ENCODE measurements around the gene RALGAPB. TPM values are rescaled to one million over a fixed set of nuclear protein-coding genes. Genes with fewer than 3 reads are reported as not detected.

RALGAPB gene
- total and polyA plus RNA-seq, 2 of the 13 experiments (the other 11 are each of a cell fraction or from before 2014, with no cell fraction given) = 17.6 to 30.6 TPM

GRCh38 chr20:38626921-38627659 is 154.4 kb downstream of the RALGAPB start (continued):
- TF ChIP-seq ZBTB4 (CRISPR knock-in tag; IDR thresholded peaks at IDR 0.05; ENCODE audit: borderline replicate concordance) = no peak
- TF ChIP-seq ZNF605 (CRISPR knock-in tag; IDR thresholded peaks at IDR 0.05) = no peak
- TF ChIP-seq ZNF496 (CRISPR knock-in tag; IDR thresholded peaks at IDR 0.05; ENCODE audit: insufficient replicate concordance) = no peak
- TF ChIP-seq PHB2 (IDR thresholded peaks at IDR 0.05; ENCODE audit: partially characterized antibody) = peak; percentile 66
- TF ChIP-seq TRIM22 (IDR thresholded peaks at IDR 0.05) = peak; percentile 72; the same call in 1 of the 2 replicates
- TF ChIP-seq EED (CRISPR knock-in tag; IDR thresholded peaks at IDR 0.05) = no peak
- TF ChIP-seq ZNF530 (CRISPR knock-in tag; IDR thresholded peaks at IDR 0.05; ENCODE audit: low read depth) = no peak
- TF ChIP-seq SOX6 (IDR thresholded peaks at IDR 0.05) = peak; percentile 70; the same call in 1 of the 2 replicates
- no peak for TF ChIP-seq SOX6 (CRISPR knock-in tag; IDR thresholded peaks at IDR 0.05)
- TF ChIP-seq ZNF878 (CRISPR knock-in tag; IDR thresholded peaks at IDR 0.05) = no peak
- no peak for TF ChIP-seq ZNF275 (CRISPR knock-in tag; IDR thresholded peaks at IDR 0.05; ENCODE audit: borderline replicate concordance)
- no peak for TF ChIP-seq HDAC2 (CRISPR knock-in tag; IDR thresholded peaks at IDR 0.05)
- no peak for TF ChIP-seq ZNF101 (CRISPR knock-in tag; IDR thresholded peaks at IDR 0.05; ENCODE audit: borderline replicate concordance, low read depth)
- TF ChIP-seq ZNF891 (CRISPR knock-in tag; IDR thresholded peaks at IDR 0.05) = no peak
- TF ChIP-seq ZNF282 (IDR thresholded peaks at IDR 0.05; ENCODE audit: partially characterized antibody) = peak; percentile 76
- no peak for TF ChIP-seq FOXK1 (CRISPR knock-in tag; IDR thresholded peaks at IDR 0.05; ENCODE audit: borderline replicate concordance, low read depth)
- no peak for TF ChIP-seq E2F5 (CRISPR knock-in tag; conservative IDR thresholded peaks at IDR 0.05)
- no peak for TF ChIP-seq NCOA2 (CRISPR knock-in tag; IDR thresholded peaks at IDR 0.05)
- TF ChIP-seq POLR2G (IDR thresholded peaks at IDR 0.05; ENCODE audit: low read depth, low read length) = no peak
- no peak for TF ChIP-seq ZNF468 (CRISPR knock-in tag; IDR thresholded peaks at IDR 0.05)
- TF ChIP-seq ATF4 (CRISPR knock-in tag; IDR thresholded peaks at IDR 0.05) = no peak
- TF ChIP-seq ZNF446 (CRISPR knock-in tag; IDR thresholded peaks at IDR 0.05) = no peak
